Hepatic stellate cell (primary cell): Measurements from ENCODE around the gene ZFHX3.

ENCODE experiments used
- DNase-seq: peaks from one replicate; pipeline ENCODE4 v3.0.0; 2011; ENCODE audit warnings: low spot score

ZFHX3 gene

DNA sequence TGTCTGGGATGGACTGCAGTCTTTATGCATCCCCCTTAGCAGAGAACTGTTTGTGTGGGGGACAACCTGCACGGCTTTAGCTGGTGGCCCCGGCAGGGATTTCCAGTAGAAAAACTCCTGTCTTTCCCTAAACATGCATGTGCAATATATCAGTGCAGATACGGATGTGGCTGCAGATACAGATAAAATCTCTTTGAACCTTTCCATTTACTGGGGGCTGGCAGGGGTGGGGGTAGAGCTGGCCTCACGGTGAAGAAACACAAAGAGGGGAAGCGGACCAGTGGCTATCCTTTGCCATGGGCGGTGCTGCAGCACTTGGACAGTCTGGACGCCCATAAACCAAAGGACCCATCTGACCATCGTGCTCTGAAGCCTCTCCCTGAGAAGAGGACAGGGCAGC lies 201.3 kb downstream of the ZFHX3 start:
- no peak for DNase-seq

- no peak for DNase-seq
Measured at GRCh38 chr16:72845322-72846020, 202.5 kb downstream of the ZFHX3 start.

- DNase-seq: no peak
Measured at GRCh38 chr16:72844225-72844920, 203.6 kb downstream of the ZFHX3 start.

DNA sequence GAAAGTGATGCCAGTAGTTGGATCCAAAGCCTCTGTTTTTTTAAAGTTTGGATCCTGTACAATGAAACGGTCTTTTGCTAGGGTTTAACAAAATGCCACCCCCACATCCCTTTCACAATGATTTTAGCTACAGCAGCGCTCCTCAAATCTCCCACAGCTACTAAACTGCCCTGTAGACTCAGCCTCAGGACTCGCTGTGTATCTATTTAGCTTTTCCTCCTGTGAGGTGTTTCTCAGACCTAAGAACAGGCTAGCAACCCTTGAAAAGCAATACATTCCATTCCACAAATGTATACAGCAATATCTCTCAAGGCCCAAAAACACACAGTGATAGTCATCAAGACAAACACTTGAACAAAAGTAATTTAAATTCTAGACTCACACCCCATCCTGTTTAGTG lies 206.4 kb downstream of the ZFHX3 start:
- no peak for DNase-seq

GRCh38 chr16:72840631-72841381 lies 207.1 kb downstream of the ZFHX3 start:
- no peak for DNase-seq

DNA sequence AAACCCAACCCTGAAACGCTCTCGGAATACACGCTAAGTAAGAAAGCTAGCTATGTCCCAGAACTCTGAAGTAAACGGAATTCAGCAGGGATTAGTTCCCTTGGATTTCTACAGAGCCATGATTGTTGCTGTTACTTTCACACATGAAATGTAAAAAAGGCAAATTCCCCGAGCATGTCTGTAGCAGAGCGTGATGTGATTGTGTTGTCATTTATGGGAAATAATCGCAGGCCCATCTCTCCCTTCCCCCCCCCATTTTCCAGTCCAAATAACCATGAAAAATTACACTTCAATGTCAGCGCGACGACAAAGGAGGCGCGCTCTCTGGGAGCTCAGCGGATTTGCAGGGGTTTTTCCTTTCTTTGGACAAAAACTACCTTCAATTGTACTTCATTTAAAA lies 209.0 kb downstream of the ZFHX3 start:
- DNase-seq: no peak

- DNase-seq: no peak
Measured at GRCh38 chr16:72838586-72838910, 209.4 kb downstream of the ZFHX3 start.

GRCh38 chr16:72837846-72838585 lies 209.9 kb downstream of the ZFHX3 start:
- no peak for DNase-seq

DNA sequence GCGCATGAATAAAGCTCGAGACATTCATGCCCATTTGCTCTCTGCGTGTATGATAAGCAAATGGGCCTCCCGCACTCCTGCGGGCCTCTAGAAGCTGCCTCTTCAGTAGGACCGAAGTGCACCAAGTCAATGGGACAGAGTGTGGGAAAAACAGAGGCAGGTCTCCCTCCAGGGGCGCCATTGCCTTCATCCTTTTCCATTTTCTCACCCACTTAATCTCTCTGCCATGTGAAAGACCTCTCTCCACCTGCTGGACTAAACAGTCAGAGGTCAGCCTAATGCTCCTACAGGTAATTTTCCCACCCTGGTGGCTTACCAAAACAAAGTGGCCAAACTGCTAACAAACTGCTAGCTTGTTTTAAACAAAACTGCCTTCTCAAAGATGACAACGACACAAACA lies 210.9 kb downstream of the ZFHX3 start:
- DNase-seq: no peak

- DNase-seq: no peak
Measured at GRCh38 chr16:72836181-72836580, 211.7 kb downstream of the ZFHX3 start.

DNA sequence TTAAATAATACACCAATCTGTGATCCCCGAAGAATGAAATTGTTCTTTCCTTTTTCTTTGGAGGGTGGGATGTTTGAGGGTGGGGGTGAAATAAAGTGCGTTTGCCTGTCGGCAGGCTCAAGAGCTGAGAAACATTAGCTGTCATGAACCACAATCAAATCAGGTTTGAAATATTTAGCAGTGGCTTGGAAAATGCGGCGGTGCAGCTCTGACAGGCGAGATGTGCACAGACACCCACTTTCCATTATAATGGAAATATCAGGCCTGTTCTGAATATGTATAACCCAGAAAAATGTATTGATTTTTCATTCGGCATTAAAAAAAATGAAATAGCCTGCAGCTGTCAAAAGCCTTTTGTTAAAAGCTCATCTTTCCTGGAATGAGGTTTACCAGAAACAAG lies 212.8 kb downstream of the ZFHX3 start:
- no peak for DNase-seq

DNA sequence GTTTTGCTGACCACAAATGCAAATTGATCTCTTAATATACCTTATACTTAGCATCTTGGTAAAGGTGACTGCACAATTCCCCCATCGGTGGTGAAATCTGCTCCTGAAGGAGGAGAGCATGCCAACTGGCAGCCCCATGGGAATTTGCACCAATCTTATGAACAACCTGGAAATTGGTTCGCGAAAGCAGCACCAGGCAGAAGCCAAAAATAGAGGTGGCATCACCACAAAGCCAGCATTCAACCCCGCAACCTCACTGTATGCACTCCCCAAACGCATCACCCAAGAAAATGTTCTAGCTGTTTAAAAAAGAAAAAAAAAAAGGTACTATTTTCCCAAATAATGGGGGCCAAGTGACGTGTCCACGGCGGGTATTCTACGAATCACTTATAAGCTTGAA lies 213.4 kb downstream of the ZFHX3 start:
- no peak for DNase-seq

GRCh38 chr16:72833969-72834368 lies 214.0 kb downstream of the ZFHX3 start:
- DNase-seq: no peak

DNA sequence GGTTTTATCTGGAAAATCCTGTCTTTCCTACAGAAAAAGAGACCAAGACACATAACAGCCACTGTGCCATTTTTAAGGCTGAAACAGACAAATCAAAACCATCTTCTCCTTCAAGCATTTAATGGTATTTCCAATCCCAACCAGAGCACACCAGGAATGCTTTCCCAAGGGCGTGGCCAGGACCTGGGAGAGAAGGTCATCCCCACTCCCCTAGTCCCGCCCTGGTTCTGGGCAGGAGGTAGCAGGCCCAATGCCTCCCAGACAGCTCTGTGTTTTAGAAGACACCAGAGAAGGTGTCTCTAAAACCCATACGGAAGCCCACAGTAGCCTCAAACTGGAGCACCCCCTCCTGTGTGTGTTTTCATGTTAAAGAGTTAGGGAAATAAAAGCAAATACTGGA lies 214.4 kb downstream of the ZFHX3 start:
- no peak for DNase-seq

DNA sequence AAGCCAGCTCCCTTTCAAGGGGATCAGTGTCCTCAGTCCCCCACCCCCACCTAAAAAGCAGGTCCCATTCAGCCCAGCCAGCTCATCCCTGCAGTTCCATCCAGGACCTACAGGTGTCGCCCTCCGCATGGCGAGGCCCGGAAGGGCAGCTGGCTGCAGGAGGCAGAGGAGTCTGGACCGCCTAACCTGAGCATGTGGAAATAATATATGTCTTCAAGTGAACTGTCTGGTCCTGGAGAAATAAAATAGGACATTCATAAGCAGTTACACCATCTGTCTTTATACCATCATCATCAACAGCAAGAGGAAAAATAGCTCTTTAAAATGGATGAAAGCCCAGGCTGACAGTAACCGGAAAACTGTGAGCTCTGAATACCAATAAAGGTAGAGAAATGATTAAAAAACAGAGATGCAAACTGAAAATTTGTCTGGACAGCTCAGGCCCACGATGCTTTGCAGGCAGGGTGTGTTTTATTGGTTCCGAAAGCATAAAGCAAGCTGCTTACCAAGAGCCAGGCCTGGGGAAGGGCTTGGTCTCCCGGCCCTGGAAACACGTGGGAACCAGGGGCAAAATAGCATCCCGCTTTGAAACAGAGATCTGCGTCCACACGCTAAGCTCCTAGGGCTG lies 215.2 kb downstream of the ZFHX3 start:
- DNase-seq: peak; percentile 74

GRCh38 chr16:72829846-72830775 lies 217.8 kb downstream of the ZFHX3 start:
- DNase-seq: no peak

- DNase-seq: no peak
Measured at GRCh38 chr16:72827866-72828265, 220.1 kb downstream of the ZFHX3 start.

GRCh38 chr16:72825912-72826621 lies 221.9 kb downstream of the ZFHX3 start:
- DNase-seq: no peak

- no peak for DNase-seq
Measured at GRCh38 chr16:72824761-72825160, 223.2 kb downstream of the ZFHX3 start.

DNA sequence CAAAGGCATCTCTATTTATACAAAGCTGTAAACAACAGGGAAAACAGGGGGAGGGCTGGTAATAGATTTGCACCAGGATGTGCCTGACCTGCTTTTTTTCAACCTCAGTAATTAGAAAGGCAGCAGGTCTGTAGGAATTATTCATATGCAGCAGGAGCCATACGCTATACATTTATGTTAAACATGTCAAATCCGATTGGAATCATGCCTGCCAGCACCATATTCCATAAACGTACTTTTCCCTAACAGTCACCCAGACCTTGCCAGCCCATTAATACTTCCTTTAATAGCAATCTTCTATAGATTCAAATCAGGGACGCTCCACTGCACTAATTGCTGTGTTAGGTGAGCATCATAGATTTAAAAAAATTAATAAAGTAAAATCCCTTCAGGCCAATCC lies 223.9 kb downstream of the ZFHX3 start:
- no peak for DNase-seq
